SU-DHL-6 (cell line): ENCODE results near the gene NFKBIA.

ENCODE experiments used
- EZH2phosphoT487 ChIP-seq: fragments of 200-600 bp; sonication (generic), shearing (Covaris generic); conservative IDR thresholded peaks from 2 replicates; pipeline ENCODE4 v1.6.1; 2018; ENCODE audit warnings: mild to moderate bottlenecking, antibody characterized with exemption, low read length, moderate library complexity, mixed read lengths
- TF ChIP-seq, protein P1 (sequence below): fragments of 200-600 bp; sonication (generic); IDR thresholded peaks from one replicate; pipeline ENCODE4 v1.5.1; 2017; ENCODE audit warnings: antibody characterized with exemption, mild to moderate bottlenecking, low read length, moderate library complexity; ENCODE audit not compliant: insufficient read depth, poor library complexity, severe bottlenecking

- TF ChIP-seq, protein P1, sequence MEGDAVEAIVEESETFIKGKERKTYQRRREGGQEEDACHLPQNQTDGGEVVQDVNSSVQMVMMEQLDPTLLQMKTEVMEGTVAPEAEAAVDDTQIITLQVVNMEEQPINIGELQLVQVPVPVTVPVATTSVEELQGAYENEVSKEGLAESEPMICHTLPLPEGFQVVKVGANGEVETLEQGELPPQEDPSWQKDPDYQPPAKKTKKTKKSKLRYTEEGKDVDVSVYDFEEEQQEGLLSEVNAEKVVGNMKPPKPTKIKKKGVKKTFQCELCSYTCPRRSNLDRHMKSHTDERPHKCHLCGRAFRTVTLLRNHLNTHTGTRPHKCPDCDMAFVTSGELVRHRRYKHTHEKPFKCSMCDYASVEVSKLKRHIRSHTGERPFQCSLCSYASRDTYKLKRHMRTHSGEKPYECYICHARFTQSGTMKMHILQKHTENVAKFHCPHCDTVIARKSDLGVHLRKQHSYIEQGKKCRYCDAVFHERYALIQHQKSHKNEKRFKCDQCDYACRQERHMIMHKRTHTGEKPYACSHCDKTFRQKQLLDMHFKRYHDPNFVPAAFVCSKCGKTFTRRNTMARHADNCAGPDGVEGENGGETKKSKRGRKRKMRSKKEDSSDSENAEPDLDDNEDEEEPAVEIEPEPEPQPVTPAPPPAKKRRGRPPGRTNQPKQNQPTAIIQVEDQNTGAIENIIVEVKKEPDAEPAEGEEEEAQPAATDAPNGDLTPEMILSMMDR = no peak
- TF ChIP-seq EZH2phosphoT487 = no peak
These were observed 48.3 kb downstream of the NFKBIA start for GRCh38 chr14:35355981-35356841.
